Measurements from ENCODE around the gene GRIK4. TPM values are rescaled to one million over a fixed set of nuclear protein-coding genes. Genes with fewer than 3 reads are reported as not detected.

The GRIK4 gene
- total RNA-seq, 1 experiment from 2014 or later, result not detected

DNA sequence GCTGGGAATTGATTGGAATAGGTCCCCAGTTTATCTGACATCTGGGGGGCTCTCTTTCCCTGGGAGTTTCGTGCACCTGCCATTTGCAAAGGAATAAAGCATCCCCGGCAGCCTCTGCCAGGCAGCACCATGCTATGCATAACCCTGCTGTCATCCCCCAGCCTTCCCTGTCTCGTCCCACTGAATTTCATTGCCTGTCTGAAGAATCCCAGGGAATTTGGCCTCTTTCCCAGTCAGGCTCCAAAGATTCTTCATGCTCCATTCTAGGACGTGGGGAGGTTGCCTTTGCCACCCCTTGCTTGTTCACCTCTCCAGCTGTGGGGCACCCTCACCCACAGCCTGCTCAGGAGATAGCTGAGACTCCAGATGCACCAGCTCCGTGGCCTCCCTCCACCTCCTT is 317.3 kb downstream of the GRIK4 start:
- no peak for DNase-seq
- ChIA-PET CTCF (no interaction called here), POLR2A (ENCODE audit: unreplicated experiment) (no interaction called here)
- Histone ChIP-seq H3K9ac (ENCODE audit: low read length) (no peak overlapping the region), H3K9me2 (replicated peaks; ENCODE audit: low read length) (no peaks in the 10 kb centered on the region), H4K20me1 (ENCODE audit: low read length) (no peaks in the 10 kb centered on the region), H3K4me1 (ENCODE audit: insufficient read depth, low read length) (no peaks in the 10 kb centered on the region), H3F3A (ENCODE audit: low read length, unreplicated experiment) (no peaks in the 10 kb centered on the region), H3K27ac (ENCODE audit: low read length) (no peak overlapping the region), H3K36me3 (ENCODE audit: low read depth, low read length) (no peaks in the 10 kb centered on the region), H2AFZ (ENCODE audit: low read length) (no peak overlapping the region), H3K4me2 (ENCODE audit: low read length) (no peak overlapping the region), H3K27me3 (ENCODE audit: low read length) (peaks cover 81% of the 10 kb centered on the region), H3K79me2 (ENCODE audit: low read length) (no peaks in the 10 kb centered on the region), H3K4me3 (ENCODE audit: low read length) (no peak overlapping the region), H3K9me3 (ENCODE audit: low read length) (no peaks in the 10 kb centered on the region)
- intact Hi-C loops (cut with micrococcal nuclease), result no loop called here
- ATAC-seq, result no peak
- no peak for TF ChIP-seq EZH2phosphoT487 (IDR thresholded peaks at IDR 0.05; ENCODE audit: borderline replicate concordance, low read length)
- TF ChIP-seq, protein P1, sequence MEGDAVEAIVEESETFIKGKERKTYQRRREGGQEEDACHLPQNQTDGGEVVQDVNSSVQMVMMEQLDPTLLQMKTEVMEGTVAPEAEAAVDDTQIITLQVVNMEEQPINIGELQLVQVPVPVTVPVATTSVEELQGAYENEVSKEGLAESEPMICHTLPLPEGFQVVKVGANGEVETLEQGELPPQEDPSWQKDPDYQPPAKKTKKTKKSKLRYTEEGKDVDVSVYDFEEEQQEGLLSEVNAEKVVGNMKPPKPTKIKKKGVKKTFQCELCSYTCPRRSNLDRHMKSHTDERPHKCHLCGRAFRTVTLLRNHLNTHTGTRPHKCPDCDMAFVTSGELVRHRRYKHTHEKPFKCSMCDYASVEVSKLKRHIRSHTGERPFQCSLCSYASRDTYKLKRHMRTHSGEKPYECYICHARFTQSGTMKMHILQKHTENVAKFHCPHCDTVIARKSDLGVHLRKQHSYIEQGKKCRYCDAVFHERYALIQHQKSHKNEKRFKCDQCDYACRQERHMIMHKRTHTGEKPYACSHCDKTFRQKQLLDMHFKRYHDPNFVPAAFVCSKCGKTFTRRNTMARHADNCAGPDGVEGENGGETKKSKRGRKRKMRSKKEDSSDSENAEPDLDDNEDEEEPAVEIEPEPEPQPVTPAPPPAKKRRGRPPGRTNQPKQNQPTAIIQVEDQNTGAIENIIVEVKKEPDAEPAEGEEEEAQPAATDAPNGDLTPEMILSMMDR (conservative IDR thresholded peaks at IDR 0.05; ENCODE audit: low read depth, low read length), result no peak
- TF ChIP-seq EZH2 (IDR thresholded peaks at IDR 0.05; ENCODE audit: low read length, unreplicated experiment), result no peak
- BruUV-seq (replicated peaks), result no TSS peak

DNA sequence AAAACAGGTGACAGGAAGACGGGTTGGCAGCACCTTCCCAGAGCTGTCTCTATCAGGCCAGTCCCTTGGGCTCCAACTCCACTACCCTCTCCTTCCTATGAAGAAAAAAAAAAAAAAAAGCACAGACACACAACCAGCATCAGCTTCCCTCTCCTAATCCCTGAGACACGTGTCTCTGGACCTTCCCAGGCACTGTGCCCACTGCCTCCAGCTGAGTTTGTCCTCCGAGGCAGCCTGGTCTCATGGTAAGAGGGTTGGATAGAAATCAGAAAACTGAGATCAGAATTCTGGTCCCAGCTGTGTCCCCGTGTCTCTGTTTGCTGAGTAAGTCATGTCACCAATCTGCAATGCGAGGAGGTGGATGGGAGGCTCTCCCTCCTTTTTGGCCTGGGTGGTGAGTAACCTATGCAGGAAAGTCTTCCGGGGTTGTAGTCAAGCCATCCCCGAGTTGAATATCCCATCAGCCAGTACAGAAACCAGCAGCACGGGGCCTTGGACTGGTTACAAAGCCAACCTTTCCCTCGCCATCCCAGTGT is 318.6 kb downstream of the GRIK4 start:
- peaks cover 86% of the 10 kb centered on the region for H3K27me3 ChIP-seq (ENCODE audit: low read length)
- DNase-seq (no peak), ATAC-seq (no peak)
- H3K36me3 ChIP-seq (ENCODE audit: low read depth, low read length), result no peaks in the 10 kb centered on the region
- no peak overlapping the region for H2AFZ ChIP-seq (ENCODE audit: low read length)
- no peak overlapping the region for H3K4me3 ChIP-seq (ENCODE audit: low read length)
- H3K4me2 ChIP-seq (ENCODE audit: low read length), result no peak overlapping the region
- H3K9me3 ChIP-seq (ENCODE audit: low read length), result no peaks in the 10 kb centered on the region
- CTCF ChIA-PET, result no interaction called here
- POLR2A ChIA-PET (ENCODE audit: unreplicated experiment), result no interaction called here
- H3K27ac ChIP-seq (ENCODE audit: low read length), result no peak overlapping the region
- H3K79me2 ChIP-seq (ENCODE audit: low read length), result no peaks in the 10 kb centered on the region
- H3K4me1 ChIP-seq (ENCODE audit: insufficient read depth, low read length), result no peaks in the 10 kb centered on the region
- no peak overlapping the region for H3K9ac ChIP-seq (ENCODE audit: low read length)
- no peaks in the 10 kb centered on the region for H3F3A ChIP-seq (ENCODE audit: low read length, unreplicated experiment)
- H3K9me2 ChIP-seq (replicated peaks; ENCODE audit: low read length), result no peaks in the 10 kb centered on the region
- no peaks in the 10 kb centered on the region for H4K20me1 ChIP-seq (ENCODE audit: low read length)
- BruUV-seq (replicated peaks), result no TSS peak
- intact Hi-C loops (cut with micrococcal nuclease), result no loop called here
- TF ChIP-seq, protein P1 (conservative IDR thresholded peaks at IDR 0.05; ENCODE audit: low read depth, low read length), result no peak
- TF ChIP-seq EZH2 (IDR thresholded peaks at IDR 0.05; ENCODE audit: low read length, unreplicated experiment) (no peak), EZH2phosphoT487 (IDR thresholded peaks at IDR 0.05; ENCODE audit: borderline replicate concordance, low read length) (no peak)

DNA sequence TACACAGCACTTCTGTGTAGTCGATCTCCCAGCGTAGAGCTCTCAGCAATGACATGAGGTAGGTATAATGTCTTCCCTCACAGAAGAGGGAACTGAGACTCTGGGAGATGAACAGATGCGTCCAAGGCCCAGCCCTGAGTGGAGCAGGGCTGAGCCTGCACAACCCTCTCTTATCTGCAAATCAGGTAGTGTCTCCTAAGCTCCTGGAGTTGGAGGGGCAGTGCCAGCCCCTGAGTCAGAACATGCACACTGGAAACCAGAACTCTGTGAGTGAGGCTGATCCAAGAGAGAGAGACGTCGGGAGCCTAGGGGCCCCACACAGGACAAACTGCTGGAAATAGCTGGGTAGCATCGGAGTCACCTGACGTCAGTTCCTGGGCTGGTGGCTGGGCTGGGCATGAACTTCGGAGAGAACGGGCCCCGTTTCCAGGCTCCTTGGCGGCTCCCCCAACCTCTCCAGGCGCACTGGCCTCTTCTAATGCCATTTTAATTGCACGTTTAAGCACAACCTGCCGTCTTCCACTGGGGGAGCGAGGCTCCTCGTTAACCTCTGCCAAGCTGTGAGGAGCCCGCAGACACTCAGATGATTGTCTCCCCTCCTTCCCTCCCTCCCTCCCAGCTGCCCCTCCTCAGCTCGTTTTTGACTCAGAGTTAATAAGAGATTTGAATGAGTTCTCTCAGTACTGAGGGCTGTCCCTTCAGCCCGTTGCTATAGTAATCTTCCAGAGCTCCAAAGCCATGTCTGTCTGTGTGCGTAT is 321.1 kb downstream of the GRIK4 start:
- ATAC-seq (no peak), DNase-seq (no peak)
- intact Hi-C loops (cut with micrococcal nuclease), result no loop called here
- Histone ChIP-seq H2AFZ (ENCODE audit: low read length) (no peak overlapping the region), H3K4me2 (ENCODE audit: low read length) (no peak overlapping the region), H3K9ac (ENCODE audit: low read length) (no peak overlapping the region), H3K79me2 (ENCODE audit: low read length) (no peaks in the 10 kb centered on the region), H3F3A (ENCODE audit: low read length, unreplicated experiment) (no peaks in the 10 kb centered on the region), H4K20me1 (ENCODE audit: low read length) (no peaks in the 10 kb centered on the region), H3K27ac (ENCODE audit: low read length) (no peak overlapping the region), H3K9me3 (ENCODE audit: low read length) (no peaks in the 10 kb centered on the region), H3K27me3 (ENCODE audit: low read length) (peaks cover 89% of the 10 kb centered on the region), H3K36me3 (ENCODE audit: low read depth, low read length) (no peaks in the 10 kb centered on the region), H3K4me3 (ENCODE audit: low read length) (no peak overlapping the region), H3K4me1 (ENCODE audit: insufficient read depth, low read length) (no peaks in the 10 kb centered on the region), H3K9me2 (replicated peaks; ENCODE audit: low read length) (no peaks in the 10 kb centered on the region)
- ChIA-PET CTCF (no interaction called here), POLR2A (ENCODE audit: unreplicated experiment) (no interaction called here)
- no TSS peak for BruUV-seq (replicated peaks)
- no peak for TF ChIP-seq EZH2phosphoT487 (IDR thresholded peaks at IDR 0.05; ENCODE audit: borderline replicate concordance, low read length)
- TF ChIP-seq EZH2 (IDR thresholded peaks at IDR 0.05; ENCODE audit: low read length, unreplicated experiment), result no peak
- TF ChIP-seq, protein P1 (conservative IDR thresholded peaks at IDR 0.05; ENCODE audit: low read depth, low read length), result no peak

Data from PC-3 (cell line).